GM12878 (cell line): ENCODE data around the gene PPP1R7. TPM values are rescaled to one million over a fixed set of nuclear protein-coding genes. Genes with fewer than 3 reads are reported as not detected.

Experiments
- CEBPB ChIP-seq, 2 experiments: fragments of 150-350 bp in 1 of 2; IDR thresholded peaks; 2 replicates each; pipeline ENCODE4 v1.6.1; 2012 to 2014; ENCODE audit warnings: low read depth in 2 of 2, low read length in 2 of 2, borderline replicate concordance in 1 of 2, inconsistent platforms in 1 of 2
- CUX1 ChIP-seq: IDR thresholded peaks from 2 replicates; pipeline ENCODE4 v1.6.1; 2012; ENCODE audit warnings: improper control_type of control experiment, low read depth, low read length; ENCODE audit not compliant: insufficient replicate concordance
- DPF2 ChIP-seq: fragments of 450-650 bp; IDR thresholded peaks from 2 replicates; pipeline ENCODE4 v1.6.1; 2017; ENCODE audit warnings: mild to moderate bottlenecking
- HDAC2 ChIP-seq: fragments of 200-600 bp; sonication (generic); IDR thresholded peaks from 2 replicates; pipeline ENCODE4 v1.6.1; 2017
- IRF5 ChIP-seq: fragments of 450-650 bp; IDR thresholded peaks from 2 replicates; pipeline ENCODE4 v1.6.1; 2017; ENCODE audit warnings: borderline replicate concordance
- MXI1 ChIP-seq: fragments of 150-350 bp; IDR thresholded peaks from 2 replicates; pipeline ENCODE4 v1.6.1; 2011; ENCODE audit warnings: low read depth, mild to moderate bottlenecking, inconsistent platforms, low read length, improper control_type of control experiment
- NFYA ChIP-seq: IDR thresholded peaks from 2 replicates; pipeline ENCODE4 v1.6.1; 2011; ENCODE audit warnings: low read depth, mild to moderate bottlenecking, low read length, improper control_type of control experiment, borderline replicate concordance
- REST ChIP-seq: IDR thresholded peaks from 2 replicates; pipeline ENCODE4 v1.6.1; 2012; ENCODE audit warnings: mild to moderate bottlenecking, low read depth, low read length
- SIX5 ChIP-seq: IDR thresholded peaks from 2 replicates; pipeline ENCODE4 v1.6.1; 2011; ENCODE audit warnings: mild to moderate bottlenecking, low read depth, low read length, moderate library complexity; ENCODE audit not compliant: severe bottlenecking
- SPI1 ChIP-seq: IDR thresholded peaks from 2 replicates; pipeline ENCODE4 v1.6.1; 2011; ENCODE audit warnings: low read depth, mild to moderate bottlenecking, low read length, moderate library complexity, borderline replicate concordance; ENCODE audit not compliant: insufficient read depth
- polyA plus RNA-seq, 11 experiments: library from polyadenylated mRNA; depleted of rRNA in 4 of 11; unstranded in 6 of 11; stranded (reverse) in 5 of 11; fragments of >200 nt; fragmentation: Nextera tagmentation in 4 of 11; fragmentation: Illumina TruSeq in 1 of 11; extraction: Ambion mirVana in 4 of 11; extraction: Trizol in 1 of 11; gene quantifications; 1 replicate in 1 of 11; 2 replicates in 10 of 11; pipeline versions ENCODE4 v1.2.1 to v1.2.3, GENCODE V29; 2011 to 2016; ENCODE audit warnings: inconsistent platforms in 2 of 11, missing spikeins in 2 of 11, low read depth in 1 of 11
- total RNA-seq, 4 experiments: library from RNA; depleted of rRNA in 3 of 4; stranded (reverse); fragments of >200 nt in 3 of 4; fragmentation: Illumina TruSeq in 1 of 4; extraction: Trizol in 1 of 4; gene quantifications; 2 replicates each; pipeline versions ENCODE4 v1.2.1 to v1.2.3, GENCODE V29; 2013 to 2021

Gene PPP1R7
- total and polyA plus RNA-seq, 10 of the 15 experiments (the other 5 are each of a cell fraction or from before 2014, with no cell fraction given): 78.5 to 174 (median 93.7) TPM

- TF ChIP-seq CUX1 (no peak), SIX5 (no peak), SPI1 (no peak), CEBPB (IDR thresholded peaks at IDR 0.05; ENCODE audit: borderline replicate concordance in 1 of 2, low read depth in 2 of 2, low read length in 2 of 2) (no peak), HDAC2 (no peak), NFYA (no peak), IRF5 (no peak), REST (no peak), DPF2 (no peak), MXI1 (no peak)
Measured at GRCh38 chr2:241155936-241156335, 5.7 kb downstream of the PPP1R7 start (continued).
